MCF 10A (cell line): ENCODE measurements around the gene SLC25A13. TPM values are rescaled to one million over a fixed set of nuclear protein-coding genes. Genes with fewer than 3 reads are reported as not detected.

ENCODE experiments used
- BruUV-seq: library from RNA; stranded (reverse); fragments of 400-500 nt; replicated peaks from 2 replicates; lab custom pipeline; 2021; lab: Mats Ljungman, UMichigan
- CTCF ChIA-PET: fragments of 300-600 bp; sonication (Branson Sonifier 250); formaldehyde crosslinking; extraction: SDS; loops from one replicate; lab custom pipeline; 2021; ENCODE audit warnings: antibody characterized with exemption, inconsistent platforms; lab: Yijun Ruan, JAX
- POLR2A ChIA-PET: fragments of 300-600, 350-650 bp; sonication (Branson Sonifier 250); formaldehyde crosslinking; extraction: SDS; loops from one replicate; lab custom pipeline; 2020; ENCODE audit warnings: antibody characterized with exemption, inconsistent platforms; lab: Yijun Ruan, JAX
- DNase-seq: peaks from one replicate; pipeline ENCODE4 v3.0.0-alpha.2; 2018; ENCODE audit not compliant: unreplicated experiment
- H3K27ac Mint-ChIP-seq: one replicate; pipeline ENCODE4 v1.8.0; 2022; ENCODE audit warnings: mild to moderate bottlenecking, low read depth, mixed read lengths; ENCODE audit not compliant: unreplicated experiment
- H3K27me3 Mint-ChIP-seq: one replicate; pipeline ENCODE4 v1.8.0; 2022; ENCODE audit warnings: mixed read lengths; ENCODE audit not compliant: insufficient read depth, unreplicated experiment
- H3K36me3 Mint-ChIP-seq: one replicate; pipeline ENCODE4 v1.8.0; 2022; ENCODE audit warnings: mild to moderate bottlenecking, moderate library complexity, mixed read lengths; ENCODE audit not compliant: insufficient read depth, unreplicated experiment
- H3K4me1 Mint-ChIP-seq: one replicate; pipeline ENCODE4 v1.8.0; 2022; ENCODE audit warnings: mixed read lengths; ENCODE audit not compliant: insufficient read depth, unreplicated experiment
- H3K4me3 Mint-ChIP-seq: one replicate; pipeline ENCODE4 v1.8.0; 2022; ENCODE audit warnings: mild to moderate bottlenecking, moderate library complexity, mixed read lengths; ENCODE audit not compliant: unreplicated experiment
- H3K9me3 Mint-ChIP-seq: one replicate; pipeline ENCODE4 v1.8.0; 2022; ENCODE audit warnings: mixed read lengths; ENCODE audit not compliant: unreplicated experiment
- intact Hi-C: fragments of 100-400 bp; cut with micrococcal nuclease; formaldehyde crosslinking; loops from 2 replicates; pipeline ENCODE4 v1.14.1; 2022
- total RNA-seq: library from RNA; stranded (reverse); gene quantifications from 2 replicates; pipeline ENCODE4 v1.2.3, GENCODE V29; 2022
- TF ChIP-seq, protein P1 (sequence below): fragments of 200-600 bp; IDR thresholded peaks from one replicate; pipeline ENCODE4 v1.8.0; 2022; ENCODE audit warnings: antibody characterized with exemption, mild to moderate bottlenecking; ENCODE audit not compliant: unreplicated experiment

SLC25A13 gene
- total RNA-seq, 1 experiment from 2014 or later, result 28.6 TPM

DNA sequence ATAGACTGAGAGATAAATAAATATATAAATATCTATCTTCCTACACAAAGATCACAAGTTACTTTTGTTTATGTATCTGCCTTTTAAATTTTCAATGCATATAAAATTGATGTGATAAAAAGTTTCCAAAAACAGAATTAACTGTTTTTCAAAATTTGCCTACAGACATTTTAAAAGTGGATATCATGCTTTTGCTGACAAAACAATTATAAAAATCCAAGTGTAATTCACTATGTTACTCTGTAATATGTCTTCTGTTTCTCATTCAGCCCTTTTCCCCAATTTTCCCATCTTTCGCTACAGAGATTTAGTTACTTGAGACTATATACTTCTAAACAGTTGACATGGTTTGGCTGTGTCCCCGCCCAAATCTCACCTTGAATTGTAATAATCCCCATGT lies 37.7 kb downstream of the SLC25A13 start:
- ChIA-PET CTCF (no interaction called here), POLR2A (no interaction called here)
- Mint-ChIP-seq H3K9me3 (peaks cover 2% of the 10 kb centered on the region), H3K4me3 (no peak overlapping the region), H3K4me1 (peaks cover 19% of the 10 kb centered on the region), H3K27me3 (no peaks in the 10 kb centered on the region), H3K27ac (no peak overlapping the region), H3K36me3 (peaks cover 2% of the 10 kb centered on the region)
- TF ChIP-seq, protein P1, sequence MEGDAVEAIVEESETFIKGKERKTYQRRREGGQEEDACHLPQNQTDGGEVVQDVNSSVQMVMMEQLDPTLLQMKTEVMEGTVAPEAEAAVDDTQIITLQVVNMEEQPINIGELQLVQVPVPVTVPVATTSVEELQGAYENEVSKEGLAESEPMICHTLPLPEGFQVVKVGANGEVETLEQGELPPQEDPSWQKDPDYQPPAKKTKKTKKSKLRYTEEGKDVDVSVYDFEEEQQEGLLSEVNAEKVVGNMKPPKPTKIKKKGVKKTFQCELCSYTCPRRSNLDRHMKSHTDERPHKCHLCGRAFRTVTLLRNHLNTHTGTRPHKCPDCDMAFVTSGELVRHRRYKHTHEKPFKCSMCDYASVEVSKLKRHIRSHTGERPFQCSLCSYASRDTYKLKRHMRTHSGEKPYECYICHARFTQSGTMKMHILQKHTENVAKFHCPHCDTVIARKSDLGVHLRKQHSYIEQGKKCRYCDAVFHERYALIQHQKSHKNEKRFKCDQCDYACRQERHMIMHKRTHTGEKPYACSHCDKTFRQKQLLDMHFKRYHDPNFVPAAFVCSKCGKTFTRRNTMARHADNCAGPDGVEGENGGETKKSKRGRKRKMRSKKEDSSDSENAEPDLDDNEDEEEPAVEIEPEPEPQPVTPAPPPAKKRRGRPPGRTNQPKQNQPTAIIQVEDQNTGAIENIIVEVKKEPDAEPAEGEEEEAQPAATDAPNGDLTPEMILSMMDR, result no peak
- no TSS peak for BruUV-seq
- no peak for DNase-seq
- intact Hi-C loops, result no loop called here

DNA sequence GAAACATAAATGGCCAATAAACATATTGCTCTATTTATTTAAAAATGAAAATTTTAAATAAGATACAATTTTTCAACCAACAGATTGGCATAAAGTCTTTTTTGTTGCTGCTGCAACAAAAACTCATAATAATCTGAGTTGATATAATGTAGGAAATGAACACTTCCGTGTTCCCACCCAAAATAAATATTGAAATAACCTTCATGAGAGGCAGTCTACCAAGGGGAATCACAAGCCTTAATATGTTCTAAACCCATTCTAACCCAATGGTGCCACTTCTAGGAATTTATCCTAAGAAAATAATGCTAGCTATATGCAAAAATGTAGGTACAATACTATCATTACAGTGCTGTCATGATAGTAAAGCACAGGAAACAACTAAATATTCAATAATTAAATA lies 39.1 kb downstream of the SLC25A13 start:
- POLR2A ChIA-PET, result no interaction called here
- BruUV-seq, result no TSS peak
- TF ChIP-seq, protein P1, result no peak
- Mint-ChIP-seq H3K4me1 (peaks cover 19% of the 10 kb centered on the region), H3K9me3 (no peaks in the 10 kb centered on the region), H3K27ac (no peak overlapping the region), H3K4me3 (no peak overlapping the region), H3K27me3 (no peaks in the 10 kb centered on the region), H3K36me3 (no peaks in the 10 kb centered on the region)
- CTCF ChIA-PET, result interaction anchor here (0.6 to 0.7 kb wide), 2 partner anchors 99 to 197 kb away, joined by 3 read pairs; no protein-coding TSS in a partner anchor
- DNase-seq, result no peak
- intact Hi-C loops, result no loop called here

DNA sequence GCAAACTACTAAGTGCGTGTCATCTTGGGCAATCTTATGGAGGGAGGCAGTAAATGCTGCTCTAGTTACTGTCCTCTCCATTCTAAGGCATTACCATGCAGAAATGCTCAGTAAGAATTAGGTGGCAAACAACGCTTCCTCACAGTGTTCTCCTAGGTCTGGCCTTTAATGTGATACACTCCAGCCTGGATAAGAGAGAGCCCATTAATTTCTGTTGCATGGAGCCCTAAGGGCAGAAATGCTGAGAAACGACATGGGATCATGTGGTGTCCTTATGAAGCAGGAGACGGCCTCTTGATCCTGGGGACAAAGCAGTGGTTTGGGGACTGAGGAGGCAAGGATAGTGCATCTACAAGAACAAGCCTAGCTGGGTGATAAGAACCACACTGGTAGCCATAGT lies 44.0 kb downstream of the SLC25A13 start:
- intact Hi-C loops, result no loop called here
- no peak for DNase-seq
- no peaks in the 10 kb centered on the region for H3K4me1 Mint-ChIP-seq
- H3K4me3 Mint-ChIP-seq, result no peak overlapping the region
- ChIA-PET POLR2A (no interaction called here), CTCF (interaction anchor here (0.6 kb wide), 1 partner anchor 42 kb away, joined by 4 read pairs; no protein-coding TSS in a partner anchor)
- no peaks in the 10 kb centered on the region for H3K9me3 Mint-ChIP-seq
- H3K27me3 Mint-ChIP-seq, result no peaks in the 10 kb centered on the region
- no TSS peak for BruUV-seq
- H3K36me3 Mint-ChIP-seq, result peaks cover 11% of the 10 kb centered on the region
- no peak overlapping the region for H3K27ac Mint-ChIP-seq
- TF ChIP-seq, protein P1, result no peak

DNA sequence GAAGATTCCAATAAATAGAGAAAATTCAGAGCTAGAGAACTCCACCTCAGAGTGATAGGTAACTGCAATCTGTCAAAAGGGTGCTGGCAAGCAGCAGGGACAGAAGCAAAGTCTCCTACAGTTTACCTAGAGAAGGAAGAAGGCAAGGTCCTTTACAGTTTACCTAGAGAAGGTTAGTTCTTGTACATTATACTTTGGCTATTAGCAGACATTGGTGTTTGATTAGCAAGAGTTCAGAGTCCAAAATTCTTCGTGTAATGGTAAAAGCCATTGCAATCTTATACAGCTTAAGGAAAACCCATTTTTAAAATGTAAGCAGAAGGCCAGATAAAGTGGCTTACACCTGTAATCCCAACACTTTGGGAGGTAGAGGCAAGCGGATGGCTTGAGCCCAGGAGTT lies 45.9 kb downstream of the SLC25A13 start:
- H3K27ac Mint-ChIP-seq, result no peak overlapping the region
- TF ChIP-seq, protein P1, result no peak
- no TSS peak for BruUV-seq
- DNase-seq, result no peak
- no peak overlapping the region for H3K4me3 Mint-ChIP-seq
- no peaks in the 10 kb centered on the region for H3K27me3 Mint-ChIP-seq
- H3K9me3 Mint-ChIP-seq, result no peaks in the 10 kb centered on the region
- H3K36me3 Mint-ChIP-seq, result peaks cover 20% of the 10 kb centered on the region
- no peaks in the 10 kb centered on the region for H3K4me1 Mint-ChIP-seq
- POLR2A ChIA-PET, result interaction anchor here (0.7 kb wide), 1 partner anchor 219 kb away, joined by 3 read pairs; no protein-coding TSS in a partner anchor
- intact Hi-C loops, result no loop called here
- CTCF ChIA-PET, result interaction anchor here (0.6 kb wide), 1 partner anchor 457 kb away, joined by 3 read pairs; no protein-coding TSS in a partner anchor
